ENCODE results near the gene DIP2B. TPM values are rescaled to one million over a fixed set of nuclear protein-coding genes. Genes with fewer than 3 reads are reported as not detected.

Gene DIP2B
- total and polyA plus RNA-seq, 2 donors (not counting 1 experiment from before 2014, with no cell fraction given) = 12.6 to 21.0 TPM

- no peak for DNase-seq (ENCODE audit: low read depth in 2 of 2)
- H3K9ac ChIP-seq (ENCODE audit: insufficient read depth, low read length) = no peak overlapping the region
- no peaks in the 10 kb centered on the region for H3K4me1 ChIP-seq (ENCODE audit: control insufficient read depth, extremely low read depth, insufficient read depth, low read length)
- no peaks in the 10 kb centered on the region for H4K20me1 ChIP-seq (ENCODE audit: control insufficient read depth, extremely low read depth, insufficient read depth, low read length)
- no peak overlapping the region for H2AFZ ChIP-seq (ENCODE audit: low read length)
- no peak overlapping the region for H3K4me2 ChIP-seq (ENCODE audit: extremely low read depth, insufficient read depth, low read length)
- H3K36me3 ChIP-seq (ENCODE audit: control insufficient read depth, insufficient read depth, low read length) = no peaks in the 10 kb centered on the region
- no peaks in the 10 kb centered on the region for H3K79me2 ChIP-seq (ENCODE audit: control insufficient read depth, insufficient read depth, low read length)
- TF ChIP-seq, protein P1, sequence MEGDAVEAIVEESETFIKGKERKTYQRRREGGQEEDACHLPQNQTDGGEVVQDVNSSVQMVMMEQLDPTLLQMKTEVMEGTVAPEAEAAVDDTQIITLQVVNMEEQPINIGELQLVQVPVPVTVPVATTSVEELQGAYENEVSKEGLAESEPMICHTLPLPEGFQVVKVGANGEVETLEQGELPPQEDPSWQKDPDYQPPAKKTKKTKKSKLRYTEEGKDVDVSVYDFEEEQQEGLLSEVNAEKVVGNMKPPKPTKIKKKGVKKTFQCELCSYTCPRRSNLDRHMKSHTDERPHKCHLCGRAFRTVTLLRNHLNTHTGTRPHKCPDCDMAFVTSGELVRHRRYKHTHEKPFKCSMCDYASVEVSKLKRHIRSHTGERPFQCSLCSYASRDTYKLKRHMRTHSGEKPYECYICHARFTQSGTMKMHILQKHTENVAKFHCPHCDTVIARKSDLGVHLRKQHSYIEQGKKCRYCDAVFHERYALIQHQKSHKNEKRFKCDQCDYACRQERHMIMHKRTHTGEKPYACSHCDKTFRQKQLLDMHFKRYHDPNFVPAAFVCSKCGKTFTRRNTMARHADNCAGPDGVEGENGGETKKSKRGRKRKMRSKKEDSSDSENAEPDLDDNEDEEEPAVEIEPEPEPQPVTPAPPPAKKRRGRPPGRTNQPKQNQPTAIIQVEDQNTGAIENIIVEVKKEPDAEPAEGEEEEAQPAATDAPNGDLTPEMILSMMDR (conservative IDR thresholded peaks at IDR 0.05 in 1 of 2, IDR thresholded peaks at IDR 0.05 in 1 of 2; ENCODE audit: low read depth in 1 of 2, low read length in 2 of 2) = no peak
- no peak for TF ChIP-seq EZH2 (IDR thresholded peaks at IDR 0.05; ENCODE audit: low read length, missing control alignments)
- H3K9me3 ChIP-seq (ENCODE audit: control insufficient read depth, insufficient read depth, low read depth, low read length) = no peaks in the 10 kb centered on the region
- no peaks in the 10 kb centered on the region for H3K27me3 ChIP-seq (ENCODE audit: control insufficient read depth, insufficient read depth, low read length)
- H3K27ac ChIP-seq (ENCODE audit: insufficient read depth, low read length) = no peak overlapping the region
- H3K4me3 ChIP-seq (replicated peaks in 1 of 4; ENCODE audit: control extremely low read depth in 1 of 4, insufficient read depth in 1 of 4, low read depth in 3 of 4, low read length in 4 of 4) = no peak overlapping the region
These were observed 154.5 kb downstream of the DIP2B start for GRCh38 chr12:50659260-50659659.

GRCh38 chr12:50659690-50660424 is 155.1 kb downstream of the DIP2B start:
- Histone ChIP-seq H3K79me2 (ENCODE audit: control insufficient read depth, insufficient read depth, low read length) (no peaks in the 10 kb centered on the region), H4K20me1 (ENCODE audit: control insufficient read depth, extremely low read depth, insufficient read depth, low read length) (no peaks in the 10 kb centered on the region), H3K4me1 (ENCODE audit: control insufficient read depth, extremely low read depth, insufficient read depth, low read length) (no peaks in the 10 kb centered on the region), H3K27ac (ENCODE audit: insufficient read depth, low read length) (no peak overlapping the region), H2AFZ (ENCODE audit: low read length) (no peak overlapping the region), H3K4me2 (ENCODE audit: extremely low read depth, insufficient read depth, low read length) (no peak overlapping the region), H3K4me3 (replicated peaks in 1 of 4; ENCODE audit: control extremely low read depth in 1 of 4, insufficient read depth in 1 of 4, low read depth in 3 of 4, low read length in 4 of 4) (no peak overlapping the region), H3K9me3 (ENCODE audit: control insufficient read depth, insufficient read depth, low read depth, low read length) (no peaks in the 10 kb centered on the region), H3K36me3 (ENCODE audit: control insufficient read depth, insufficient read depth, low read length) (no peaks in the 10 kb centered on the region), H3K9ac (ENCODE audit: insufficient read depth, low read length) (no peak overlapping the region), H3K27me3 (ENCODE audit: control insufficient read depth, insufficient read depth, low read length) (no peaks in the 10 kb centered on the region)
- no peak for DNase-seq (ENCODE audit: low read depth in 2 of 2)
- TF ChIP-seq, protein P1 (conservative IDR thresholded peaks at IDR 0.05 in 1 of 2, IDR thresholded peaks at IDR 0.05 in 1 of 2; ENCODE audit: low read depth in 1 of 2, low read length in 2 of 2) = no peak
- TF ChIP-seq EZH2 (IDR thresholded peaks at IDR 0.05; ENCODE audit: low read length, missing control alignments) = no peak

DNA sequence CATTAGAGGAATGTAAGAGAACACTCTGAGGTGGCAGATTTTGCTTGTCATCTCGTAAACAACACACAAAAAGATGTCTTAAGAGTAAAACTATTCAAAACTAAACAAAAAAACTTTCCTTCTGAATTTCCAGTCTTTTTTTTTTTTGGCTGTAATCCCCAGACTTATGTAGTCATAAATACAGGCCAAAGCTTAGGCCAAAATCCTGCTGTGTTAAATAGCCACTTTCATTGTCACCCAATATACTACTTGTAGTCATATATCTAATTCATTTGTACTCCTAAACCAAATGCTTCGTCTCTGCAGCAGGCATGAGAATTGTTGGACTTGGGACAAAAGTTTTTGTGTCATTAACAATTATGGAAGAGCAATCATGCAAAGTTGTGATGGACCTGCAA is 155.6 kb downstream of the DIP2B start:
- Histone ChIP-seq H3K9ac (ENCODE audit: insufficient read depth, low read length) (no peak overlapping the region), H3K27me3 (ENCODE audit: control insufficient read depth, insufficient read depth, low read length) (no peaks in the 10 kb centered on the region), H3K79me2 (ENCODE audit: control insufficient read depth, insufficient read depth, low read length) (no peaks in the 10 kb centered on the region), H3K4me3 (replicated peaks in 1 of 4; ENCODE audit: control extremely low read depth in 1 of 4, insufficient read depth in 1 of 4, low read depth in 3 of 4, low read length in 4 of 4) (no peak overlapping the region), H3K4me2 (ENCODE audit: extremely low read depth, insufficient read depth, low read length) (no peak overlapping the region), H3K4me1 (ENCODE audit: control insufficient read depth, extremely low read depth, insufficient read depth, low read length) (no peaks in the 10 kb centered on the region), H2AFZ (ENCODE audit: low read length) (no peak overlapping the region), H3K27ac (ENCODE audit: insufficient read depth, low read length) (no peak overlapping the region), H3K9me3 (ENCODE audit: control insufficient read depth, insufficient read depth, low read depth, low read length) (no peaks in the 10 kb centered on the region), H4K20me1 (ENCODE audit: control insufficient read depth, extremely low read depth, insufficient read depth, low read length) (no peaks in the 10 kb centered on the region), H3K36me3 (ENCODE audit: control insufficient read depth, insufficient read depth, low read length) (no peaks in the 10 kb centered on the region)
- TF ChIP-seq EZH2 (IDR thresholded peaks at IDR 0.05; ENCODE audit: low read length, missing control alignments) = no peak
- TF ChIP-seq, protein P1 (conservative IDR thresholded peaks at IDR 0.05 in 1 of 2, IDR thresholded peaks at IDR 0.05 in 1 of 2; ENCODE audit: low read depth in 1 of 2, low read length in 2 of 2) = no peak
- no peak for DNase-seq (ENCODE audit: low read depth in 2 of 2)
